ENCODE measurements around the gene RAPGEF1. TPM values are rescaled to one million over a fixed set of nuclear protein-coding genes. Genes with fewer than 3 reads are reported as not detected.

The RAPGEF1 gene
- total RNA-seq, 1 donor from 2014 or later = 217 TPM

DNA sequence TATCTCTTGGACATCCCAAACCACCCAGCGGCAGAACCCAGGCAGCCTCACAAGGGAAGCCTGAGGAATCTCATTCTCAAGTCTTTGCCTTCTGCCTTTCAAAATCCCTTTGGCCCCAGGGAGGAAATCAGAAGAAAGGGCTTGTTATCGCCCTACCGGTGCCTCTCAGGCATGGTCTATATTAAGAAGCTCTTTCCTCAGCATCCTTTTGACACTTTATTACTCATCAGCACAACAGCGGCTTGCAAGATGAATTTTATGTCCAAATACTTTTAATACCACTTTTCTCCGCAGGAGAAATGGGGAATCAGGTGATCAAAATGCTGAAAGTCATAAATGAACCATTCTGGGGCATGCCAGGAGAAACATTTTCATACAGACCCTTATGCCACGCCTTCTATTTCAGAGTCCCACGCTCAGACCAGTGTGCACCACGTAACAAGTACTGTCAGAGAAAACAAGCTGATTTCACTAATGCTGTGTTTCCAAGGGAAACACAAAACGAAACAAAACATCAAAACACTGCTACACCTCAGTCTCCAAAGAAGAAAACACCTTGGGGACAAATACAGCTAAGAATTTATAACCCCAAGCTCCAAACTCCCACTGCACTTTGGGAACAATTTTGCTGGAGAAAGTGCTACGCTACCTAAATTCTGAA is 30.0 kb downstream of the RAPGEF1 start:
- intact Hi-C loops (cut with micrococcal nuclease) = loop anchor here (1.0 to 5.0 kb wide), 7 partner anchors 9 to 73 kb away; no protein-coding TSS in a partner anchor

DNA sequence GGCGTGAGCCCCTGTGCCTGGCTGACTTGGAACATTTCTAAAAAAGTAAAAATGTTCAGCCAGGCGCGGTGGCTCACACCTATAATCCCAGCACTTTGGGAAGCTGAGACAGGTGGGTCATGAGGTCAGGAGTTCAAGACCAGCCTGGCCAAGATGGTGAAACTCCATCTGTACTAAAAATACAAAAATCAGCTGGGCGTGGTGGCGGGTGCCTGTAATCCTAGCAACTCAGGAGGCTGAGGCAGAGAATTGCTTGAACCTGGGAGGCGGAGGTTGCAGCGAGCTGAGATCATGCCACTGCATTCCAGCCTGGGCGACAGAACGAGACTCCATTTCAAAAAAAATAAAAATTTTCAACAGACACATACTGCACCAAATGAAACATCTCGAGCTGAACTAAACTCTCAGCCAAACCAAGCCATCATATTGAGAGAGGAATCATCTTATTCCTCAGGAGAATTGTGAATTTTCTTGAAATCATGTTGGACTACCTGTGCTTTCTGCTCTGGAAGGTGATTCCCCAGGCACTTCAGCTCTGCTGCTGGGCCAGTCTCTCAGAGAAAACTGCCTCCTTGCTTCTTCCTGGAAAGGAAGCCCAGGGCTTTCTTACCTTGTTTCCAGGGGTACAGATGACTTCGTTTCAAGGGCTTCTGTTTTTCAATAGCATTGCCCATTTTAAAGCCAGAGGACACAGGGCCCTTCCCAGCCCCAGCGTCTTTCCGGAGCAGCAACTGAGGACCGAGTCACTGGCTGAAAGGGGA is 30.7 kb downstream of the RAPGEF1 start:
- intact Hi-C loops (cut with micrococcal nuclease) = loop anchor here (2.0 to 5.0 kb wide), 2 partner anchors 14 to 72 kb away; no protein-coding TSS in a partner anchor

- intact Hi-C loops (cut with micrococcal nuclease) = loop anchor here (2.0 to 5.0 kb wide), 2 partner anchors 14 to 71 kb away; no protein-coding TSS in a partner anchor
Measured at GRCh38 chr9:131708226-131709002, 31.5 kb downstream of the RAPGEF1 start.

DNA sequence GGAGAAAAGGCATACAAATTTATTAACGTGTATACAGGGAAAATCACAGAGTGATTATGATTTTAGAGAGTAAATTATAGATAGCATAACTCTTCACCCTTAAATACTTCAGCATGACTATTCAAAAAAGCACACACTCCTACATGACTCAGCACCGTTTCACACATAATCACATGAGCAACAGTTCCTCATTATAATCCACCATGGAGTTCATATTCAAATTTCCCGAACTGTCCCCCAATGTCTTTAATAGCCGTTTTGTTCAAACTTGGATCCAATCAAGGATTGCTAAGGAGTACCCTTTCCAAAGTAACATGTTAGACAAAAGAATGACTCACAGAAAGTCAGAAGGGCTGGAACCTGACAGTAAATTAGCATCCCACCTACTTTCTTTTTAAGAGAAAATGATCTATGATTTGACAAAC is 32.1 kb downstream of the RAPGEF1 start:
- intact Hi-C loops (cut with micrococcal nuclease) = loop anchor here (2.0 to 5.0 kb wide), 2 partner anchors 13 to 70 kb away; no protein-coding TSS in a partner anchor

DNA sequence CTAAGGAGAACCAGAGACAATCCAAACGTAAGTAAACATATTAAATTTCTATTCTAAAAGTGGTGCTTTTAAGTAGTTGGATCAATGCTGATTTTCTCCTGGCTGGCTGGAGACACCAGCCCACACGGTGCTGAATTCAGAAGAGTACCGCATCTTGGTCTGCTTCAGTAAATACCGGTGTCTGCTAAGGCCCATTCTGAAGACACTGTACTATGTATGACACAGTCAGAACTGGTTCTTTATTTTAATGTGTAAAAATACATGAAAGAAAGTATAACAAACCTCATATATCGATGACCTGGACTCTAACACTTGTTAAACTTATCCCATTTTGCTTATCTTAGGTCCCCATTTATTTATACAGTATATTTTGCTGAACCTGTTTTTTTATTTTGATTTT is 32.8 kb downstream of the RAPGEF1 start:
- intact Hi-C loops (cut with micrococcal nuclease) = loop anchor here (5.0 kb wide), 1 partner anchor 70 kb away; no protein-coding TSS in a partner anchor

DNA sequence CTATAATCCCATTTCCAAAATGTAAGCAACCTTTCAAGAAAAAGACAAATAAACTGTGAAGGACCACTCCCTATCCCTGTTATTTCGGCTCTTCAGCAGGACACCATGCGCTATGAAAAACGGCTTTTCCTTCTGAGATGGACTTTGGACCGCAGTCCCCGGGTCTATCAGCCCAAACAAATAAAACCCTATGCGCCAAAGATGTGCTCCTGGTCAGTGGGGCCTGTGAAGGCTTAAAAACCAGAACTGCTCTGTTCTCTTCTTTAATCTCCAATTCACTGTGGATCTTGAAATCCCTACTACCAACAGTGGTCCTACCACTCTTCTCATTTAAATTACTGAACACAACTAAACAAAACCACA is 33.3 kb downstream of the RAPGEF1 start:
- intact Hi-C loops (cut with micrococcal nuclease) = loop anchor here (5.0 kb wide), 1 partner anchor 69 kb away; no protein-coding TSS in a partner anchor

DNA sequence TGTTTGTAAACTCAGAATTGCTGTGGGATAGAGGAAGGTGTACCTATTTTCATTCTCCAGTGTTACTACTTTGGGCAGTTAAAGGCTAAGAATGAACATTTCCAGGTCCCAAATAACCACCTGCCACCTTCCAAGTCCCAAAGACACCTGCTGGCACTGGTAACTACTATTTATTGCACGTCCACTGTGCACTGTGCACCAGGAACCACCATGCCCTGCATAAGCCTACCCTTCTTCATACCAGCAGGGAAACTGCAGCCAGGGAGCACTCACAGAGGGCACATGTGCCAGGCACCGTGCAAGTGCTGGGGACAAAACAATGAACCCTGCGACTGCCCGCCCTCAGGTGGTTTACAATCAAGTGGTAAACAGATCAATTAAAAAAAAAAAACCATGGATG is 34.9 kb downstream of the RAPGEF1 start:
- intact Hi-C loops (cut with micrococcal nuclease) = loop anchor here (5.0 kb wide), 1 partner anchor 68 kb away; no protein-coding TSS in a partner anchor

DNA sequence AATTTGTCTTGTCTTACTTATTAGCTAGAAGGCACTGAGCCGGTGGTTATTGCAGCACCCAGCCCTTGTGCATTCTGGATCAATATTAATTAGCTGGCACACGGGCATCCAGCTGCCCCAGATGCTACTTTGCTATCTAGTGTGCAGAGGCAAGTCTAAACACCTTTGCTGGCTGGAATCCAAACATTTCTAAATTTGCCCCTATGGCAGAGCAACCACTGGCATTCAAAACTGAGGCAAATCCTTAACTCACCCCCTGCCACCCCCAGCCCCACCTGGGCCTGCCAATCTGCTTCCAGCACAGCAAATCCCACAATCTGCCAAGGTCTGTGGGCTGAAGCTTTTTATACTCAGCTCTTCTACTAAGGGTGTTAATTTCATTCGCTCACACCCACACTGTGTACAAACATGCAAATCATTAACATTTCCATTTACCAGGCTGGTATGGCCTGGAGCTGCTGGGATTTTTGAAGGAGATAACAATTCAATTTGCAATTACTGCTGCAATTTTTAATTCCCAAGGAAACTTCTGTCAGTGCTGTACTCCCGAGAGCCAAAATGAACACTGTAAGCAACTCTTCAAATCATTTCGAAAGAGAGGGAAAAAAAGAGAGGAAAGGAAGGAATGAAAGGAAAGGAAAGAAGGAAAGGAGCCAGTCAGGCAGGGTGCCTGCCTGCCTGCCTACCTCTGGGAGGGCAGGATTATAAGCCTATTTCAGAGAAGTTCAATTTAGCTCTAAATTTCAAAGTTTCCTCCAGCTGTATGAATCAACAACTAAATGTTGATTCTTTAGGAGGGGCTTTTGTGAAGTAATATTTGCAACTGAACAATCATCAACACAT is 35.5 kb downstream of the RAPGEF1 start:
- intact Hi-C loops (cut with micrococcal nuclease) = no loop called here

DNA sequence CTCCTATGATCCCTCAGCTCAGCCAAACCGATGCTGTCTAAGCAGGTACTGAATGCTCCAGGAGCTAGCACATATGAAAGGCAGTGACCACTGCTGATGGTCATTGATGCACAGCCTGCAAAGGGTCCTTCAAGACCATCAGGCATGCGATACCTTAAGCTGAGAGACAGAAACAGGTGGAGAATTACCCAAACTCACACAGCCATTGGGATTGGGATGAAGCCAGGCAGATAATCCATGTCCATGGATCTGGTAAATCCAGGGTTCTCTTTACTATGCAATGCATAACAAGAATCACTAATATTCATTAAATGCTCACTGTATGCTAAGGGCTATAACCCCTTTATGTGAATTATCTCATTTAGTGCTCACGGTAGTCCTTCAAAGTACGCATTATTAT is 36.2 kb downstream of the RAPGEF1 start:
- intact Hi-C loops (cut with micrococcal nuclease) = no loop called here

DNA sequence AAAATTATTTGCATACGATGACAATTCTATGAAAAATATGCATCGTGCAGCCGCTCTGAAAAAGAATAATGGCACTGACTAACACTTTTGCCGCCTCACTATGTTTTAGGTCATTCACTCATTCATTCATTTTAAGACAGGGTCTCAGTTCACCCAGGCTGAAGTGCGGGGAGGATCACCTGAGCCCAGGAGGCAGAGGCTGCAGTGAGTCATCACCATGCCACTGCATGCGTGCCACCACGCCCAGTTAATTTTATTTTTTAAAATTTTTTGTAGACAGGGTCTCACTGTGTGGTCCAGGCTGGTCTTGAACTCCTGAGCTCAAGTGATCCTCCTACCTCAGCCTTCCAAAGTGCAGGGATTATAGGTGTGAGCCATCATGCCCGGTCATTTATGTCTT is 37.0 kb downstream of the RAPGEF1 start:
- intact Hi-C loops (cut with micrococcal nuclease) = no loop called here

GRCh38 chr9:131701789-131702337 is 38.0 kb downstream of the RAPGEF1 start:
- intact Hi-C loops (cut with micrococcal nuclease) = no loop called here

GRCh38 chr9:131701436-131701781 is 38.5 kb downstream of the RAPGEF1 start:
- intact Hi-C loops (cut with micrococcal nuclease) = no loop called here

- intact Hi-C loops (cut with micrococcal nuclease) = no loop called here
Measured at GRCh38 chr9:131700765-131701435, 39.0 kb downstream of the RAPGEF1 start.

DNA sequence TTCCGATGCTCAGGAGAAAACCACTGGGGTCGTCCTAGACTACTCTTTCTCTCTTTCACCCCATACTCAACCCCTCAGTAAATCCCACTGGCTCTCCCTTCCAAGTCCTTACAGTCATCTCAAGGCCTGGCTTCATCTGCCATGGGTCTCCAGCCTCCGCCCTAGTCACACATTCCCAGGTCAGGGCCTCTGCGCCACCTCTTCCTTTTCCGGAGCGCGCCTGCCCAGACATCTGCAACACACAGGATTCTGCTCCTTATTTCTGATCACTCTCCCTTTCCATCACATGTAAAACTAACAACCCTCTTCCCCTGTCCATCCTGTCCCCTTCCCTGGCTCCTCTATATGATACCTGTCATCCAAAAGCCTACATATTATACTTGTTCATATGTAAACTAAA is 39.8 kb downstream of the RAPGEF1 start:
- intact Hi-C loops (cut with micrococcal nuclease) = no loop called here

DNA sequence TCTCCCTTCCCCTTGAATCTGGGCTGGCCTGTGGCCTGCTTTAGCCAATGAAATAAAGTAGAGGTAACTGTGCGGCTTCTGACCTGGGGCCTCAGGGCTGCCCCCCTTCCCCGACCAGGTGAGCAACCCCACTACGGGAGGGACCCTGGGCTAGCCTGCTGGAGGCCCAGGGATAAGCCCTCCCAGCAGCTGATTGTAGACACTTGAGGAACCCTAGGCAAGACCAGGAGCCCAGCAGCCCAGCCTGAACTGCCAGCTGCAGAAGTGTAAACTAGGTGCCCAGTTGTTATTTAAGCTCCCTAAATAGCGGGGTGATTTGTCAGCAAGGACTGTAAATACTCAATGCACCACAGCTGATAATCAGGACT is 41.3 kb downstream of the RAPGEF1 start:
- intact Hi-C loops (cut with micrococcal nuclease) = no loop called here

DNA sequence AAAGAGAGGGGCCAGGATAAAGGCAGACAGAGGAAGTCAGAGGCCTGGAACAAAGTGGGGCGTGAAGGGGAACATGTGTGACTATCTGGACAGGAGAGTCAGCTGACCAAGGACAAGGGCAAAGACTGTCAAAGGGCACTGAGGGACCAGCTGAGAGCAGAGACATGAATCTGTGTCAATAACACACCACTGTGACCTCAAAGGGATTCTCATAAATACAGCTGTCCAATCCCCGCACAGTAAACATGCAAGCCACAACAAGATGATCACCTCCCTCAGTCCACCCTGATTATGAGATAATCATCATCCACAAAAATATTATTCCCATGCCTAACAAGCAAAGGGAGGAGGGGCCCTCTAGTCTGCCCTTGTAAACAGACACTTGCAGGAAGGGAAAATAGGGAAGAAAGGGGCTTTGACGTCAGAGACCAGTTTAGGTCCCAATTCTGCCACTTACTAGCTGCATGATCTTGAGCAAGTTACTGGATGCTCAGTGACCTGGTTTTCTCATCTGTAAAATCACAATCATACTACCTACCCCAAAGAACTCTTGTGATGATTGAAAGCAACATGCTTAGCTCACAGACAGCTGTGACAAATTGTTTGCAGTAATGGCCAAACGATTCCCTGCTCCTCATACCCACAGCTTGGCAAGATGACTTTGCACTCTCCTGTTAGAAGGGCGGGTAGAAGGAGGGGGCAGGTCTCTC is 41.8 kb downstream of the RAPGEF1 start:
- intact Hi-C loops (cut with micrococcal nuclease) = no loop called here

- intact Hi-C loops (cut with micrococcal nuclease) = no loop called here
Measured at GRCh38 chr9:131697097-131697496, 42.8 kb downstream of the RAPGEF1 start.

- intact Hi-C loops (cut with micrococcal nuclease) = loop anchor here (2.0 kb wide), 1 partner anchor 13 kb away; no protein-coding TSS in a partner anchor
Measured at GRCh38 chr9:131695836-131696460, 43.9 kb downstream of the RAPGEF1 start.

DNA sequence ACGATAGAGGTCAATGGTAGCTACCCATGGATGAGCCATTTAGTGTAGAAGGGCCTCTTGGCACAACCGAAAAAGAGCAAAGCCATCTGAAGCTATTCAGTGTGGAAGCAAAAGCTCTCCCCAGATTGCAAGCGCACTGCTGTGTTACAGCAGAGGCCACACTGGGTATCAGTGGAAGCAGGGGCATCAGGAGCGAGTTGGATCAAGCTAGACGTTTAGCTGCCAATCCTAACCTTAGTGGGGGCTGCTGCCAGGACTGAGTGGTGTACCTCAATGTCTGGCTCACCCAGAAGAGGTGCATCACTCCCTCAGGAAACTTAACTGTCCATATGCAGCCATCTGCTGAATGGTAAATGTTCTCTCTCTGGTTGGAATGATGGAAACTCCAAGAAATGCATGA is 44.5 kb downstream of the RAPGEF1 start:
- intact Hi-C loops (cut with micrococcal nuclease) = loop anchor here (2.0 kb wide), 1 partner anchor 13 kb away; no protein-coding TSS in a partner anchor
